HepG2 (cell line): ENCODE data around the gene ACVR1B. TPM values are rescaled to one million over a fixed set of nuclear protein-coding genes. Genes with fewer than 3 reads are reported as not detected.

ENCODE experiments used
- ATAC-seq: fragments of 200-7000 bp; cut with Tn5 transposase; 3 replicates; pipeline ENCODE4 v1.9.1; 2020; ENCODE audit warnings: mild to moderate bottlenecking, moderate library complexity
- BruUV-seq: library from RNA; stranded (reverse); fragments of 400-500 nt; replicated peaks from 2 replicates; lab custom pipeline; 2021; lab: Mats Ljungman, UMichigan
- CTCF ChIA-PET: fragments of 300-600 bp; formaldehyde crosslinking; extraction: SDS; loops from one replicate; lab custom pipeline; 2021; ENCODE audit warnings: low total read pairs, inconsistent platforms, low intra/inter-chr PET ratio; lab: Yijun Ruan, JAX
- POLR2A ChIA-PET: fragments of 350-600 bp; sonication (Branson Sonifier 250); formaldehyde crosslinking; loops from one replicate; lab custom pipeline; 2020; ENCODE audit warnings: antibody characterized with exemption, inconsistent platforms; lab: Yijun Ruan, JAX
- DNase-seq: peaks from one replicate; pipeline ENCODE4 v3.0.0-alpha.2; 2015; ENCODE audit warnings: low spot score
- FAIRE-seq: peaks from 3 replicates; lab custom pipeline; 2011; peaks lifted over from hg19 to GRCh38; lab: Jason Lieb, UNC
- H2AFZ ChIP-seq: one replicate; pipeline ENCODE4 v1.6.1; 2011; ENCODE audit warnings: low read length, inconsistent platforms
- H3K27ac ChIP-seq: fragments of 300-600 bp; 3 replicates; pipeline ENCODE4 v1.8.0; 2011; ENCODE audit warnings: mixed run types, mild to moderate bottlenecking, mixed read lengths, low read length, inconsistent platforms; ENCODE audit not compliant: insufficient read depth; ENCODE audit errors: extremely low read length
- H3K27me3 ChIP-seq, 2 experiments: fragments of 200-600 bp in 1 of 2; 2 replicates in 1 of 2; 3 replicates in 1 of 2; pipeline versions ENCODE4 v1.6.0 to v1.8.0; 2011; ENCODE audit warnings: low read length in 2 of 2, mild to moderate bottlenecking in 2 of 2, moderate library complexity in 2 of 2, inconsistent platforms in 1 of 2; ENCODE audit not compliant: insufficient read depth in 2 of 2, control insufficient read depth in 1 of 2
- H3K36me3 ChIP-seq, 2 experiments: fragments of 200-600 bp in 1 of 2; replicated peaks in 1 of 2; 2 replicates in 1 of 2; 3 replicates in 1 of 2; pipeline versions ENCODE4 v1.5.1 to v1.8.0; 2011; ENCODE audit warnings: low read length in 2 of 2, inconsistent platforms in 1 of 2; ENCODE audit not compliant: insufficient read depth in 2 of 2, control insufficient read depth in 1 of 2
- H3K4me1 ChIP-seq: 2 replicates; pipeline ENCODE4 v1.5.1; 2012; ENCODE audit warnings: low read length, inconsistent platforms; ENCODE audit not compliant: insufficient read depth
- H3K4me2 ChIP-seq: 2 replicates; pipeline ENCODE4 v1.6.0; 2011; ENCODE audit warnings: low read depth, low read length, inconsistent platforms
- H3K4me3 ChIP-seq, 3 experiments: fragments of 200-600 bp in 1 of 3; sonication (generic), shearing (Covaris generic) in 1 of 3; replicated peaks in 1 of 3; 2 replicates each; pipeline ENCODE4 v1.5.1; 2011 to 2016; ENCODE audit warnings: low read length in 3 of 3, inconsistent platforms in 2 of 3, low read depth in 2 of 3, mild to moderate bottlenecking in 2 of 3, control low read depth in 1 of 3, mixed read lengths in 1 of 3; ENCODE audit not compliant: insufficient read depth in 1 of 3
- H3K79me2 ChIP-seq: one replicate; pipeline ENCODE4 v1.6.1; 2011; ENCODE audit warnings: low read length, inconsistent platforms; ENCODE audit not compliant: insufficient read depth
- H3K9ac ChIP-seq: 2 replicates; pipeline ENCODE4 v1.6.0; 2011; ENCODE audit warnings: mild to moderate bottlenecking, low read depth, low read length, inconsistent platforms; ENCODE audit not compliant: insufficient read depth
- H3K9me3 ChIP-seq: 2 replicates; pipeline ENCODE4 v1.5.1; 2012; ENCODE audit warnings: mild to moderate bottlenecking, low read length
- H4K20me1 ChIP-seq: 2 replicates; pipeline ENCODE4 v1.6.0; 2011; ENCODE audit warnings: inconsistent platforms, mild to moderate bottlenecking, low read length, moderate library complexity; ENCODE audit not compliant: insufficient read depth
- ARNTL ChIP-seq: sonication (generic); formaldehyde crosslinking; IDR thresholded peaks from 2 replicates; pipeline ENCODE4 v1.4.0; 2020; ENCODE audit warnings: mild to moderate bottlenecking, missing genetic modification reagents
- HOXA3 ChIP-seq: sonication (generic); formaldehyde crosslinking; IDR thresholded peaks from 2 replicates; pipeline ENCODE4 v1.5.0; 2020; ENCODE audit warnings: missing genetic modification reagents
- KAT8 ChIP-seq: IDR thresholded peaks from 2 replicates; pipeline ENCODE4 v1.6.1; 2016; ENCODE audit warnings: missing genetic modification reagents, missing compliant biosample characterization
- KDM5B ChIP-seq: sonication (generic); formaldehyde crosslinking; IDR thresholded peaks from 2 replicates; pipeline ENCODE4 v1.4.0; 2020; ENCODE audit warnings: missing genetic modification reagents, mild to moderate bottlenecking, borderline replicate concordance
- MIER3 ChIP-seq: IDR thresholded peaks from 2 replicates; pipeline ENCODE4 v1.6.1; 2016; ENCODE audit warnings: missing compliant biosample characterization, borderline replicate concordance
- NR2F1 ChIP-seq, 2 experiments: fragments of 450-650 bp in 1 of 2; formaldehyde crosslinking in 1 of 2; IDR thresholded peaks; 2 replicates each; pipeline versions ENCODE4 v1.5.0 to v1.6.1; 2016 to 2020; ENCODE audit warnings: mild to moderate bottlenecking in 1 of 2, missing compliant biosample characterization in 1 of 2, missing genetic modification reagents in 1 of 2, moderate library complexity in 1 of 2
- RNF2 ChIP-seq: fragments of 450-650 bp; conservative IDR thresholded peaks from 2 replicates; pipeline ENCODE4 v1.6.1; 2016; ENCODE audit warnings: low read depth
- SP2 ChIP-seq: sonication (generic); formaldehyde crosslinking; IDR thresholded peaks from 2 replicates; pipeline ENCODE4 v1.5.1; 2020; ENCODE audit warnings: mild to moderate bottlenecking, missing genetic modification reagents
- SRY ChIP-seq: sonication (generic); formaldehyde crosslinking; IDR thresholded peaks from 2 replicates; pipeline ENCODE4 v1.8.0; 2022; ENCODE audit warnings: mild to moderate bottlenecking, missing genetic modification reagents
- TAF1 ChIP-seq: sonication (generic); formaldehyde crosslinking; IDR thresholded peaks from 2 replicates; pipeline ENCODE4 v1.4.0; 2020; ENCODE audit warnings: missing genetic modification reagents
- ZNF224 ChIP-seq: sonication (generic); formaldehyde crosslinking; IDR thresholded peaks from 2 replicates; pipeline ENCODE4 v1.5.0; 2020; ENCODE audit warnings: mild to moderate bottlenecking, missing genetic modification reagents
- ZNF331 ChIP-seq: sonication (generic); formaldehyde crosslinking; IDR thresholded peaks from 2 replicates; pipeline ENCODE4 v1.4.0; 2020; ENCODE audit warnings: missing genetic modification reagents
- ZNF567 ChIP-seq: sonication (generic); formaldehyde crosslinking; IDR thresholded peaks from 2 replicates; pipeline ENCODE4 v1.8.1; 2023; ENCODE audit warnings: mild to moderate bottlenecking, missing genetic modification reagents, borderline replicate concordance
- WGBS: methylation state at CpG from one replicate; pipeline ENCODE4 v1.1.6; 2017; ENCODE audit warnings: low lambda C conversion rate; 5-methylcytosine and 5-hydroxymethylcytosine counted together
- in situ Hi-C: cut with HindIII; loops from 2 replicates; pipeline ENCODE4 v1.10.0; 2017; ENCODE audit warnings: low pct_unique_long_range_greater_than_20kb; ENCODE audit not compliant: extremely low pct_ligation_motif_present
- intact Hi-C: fragments of 100-400 bp; cut with micrococcal nuclease; formaldehyde crosslinking; loops from one replicate; pipeline ENCODE4 v1.10.0; 2022; ENCODE audit not compliant: unreplicated experiment
- polyA plus RNA-seq, 8 experiments: library from polyadenylated mRNA; depleted of rRNA in 3 of 8; stranded (reverse) in 7 of 8; unstranded in 1 of 8; fragments of >200 nt; fragmentation: Illumina TruSeq in 4 of 8; extraction: Trizol in 4 of 8; gene quantifications; 2 replicates each; pipeline versions ENCODE4 v1.2.1 to v1.2.3, GENCODE V29; 2011 to 2016; ENCODE audit warnings: low read depth in 4 of 8, missing spikeins in 1 of 8, mixed read lengths in 1 of 8; ENCODE audit not compliant: insufficient read depth in 1 of 8
- total RNA-seq, 5 experiments: library from RNA; depleted of rRNA; stranded (reverse); fragments of >200 nt; fragmentation: Illumina TruSeq; extraction: Trizol; gene quantifications; 2 replicates each; pipeline ENCODE4 v1.2.3, GENCODE V29; 2016; ENCODE audit warnings: low read depth in 1 of 5
- TF ChIP-seq, protein P1 (sequence below): sonication (generic); formaldehyde crosslinking; IDR thresholded peaks from 2 replicates; pipeline ENCODE4 v1.4.0; 2020; ENCODE audit warnings: mild to moderate bottlenecking, missing genetic modification reagents
- TF ChIP-seq, protein P2 (sequence below): sonication (generic); formaldehyde crosslinking; IDR thresholded peaks from 2 replicates; pipeline ENCODE4 v1.5.0; 2020; ENCODE audit warnings: missing genetic modification reagents
- TF ChIP-seq, protein P3 (sequence below): IDR thresholded peaks from 2 replicates; pipeline ENCODE4 v1.6.1; 2012; ENCODE audit warnings: inconsistent platforms
- TF ChIP-seq, protein P4 (sequence below): sonication (generic); formaldehyde crosslinking; IDR thresholded peaks from 2 replicates; pipeline ENCODE4 v1.8.1; 2023; ENCODE audit warnings: missing genetic modification reagents, mild to moderate bottlenecking, borderline replicate concordance

ACVR1B gene
- total and polyA plus RNA-seq, 2 of the 13 experiments (the other 11 are each of a cell fraction or from before 2014, with no cell fraction given), result 8.9 to 12.1 TPM

DNA sequence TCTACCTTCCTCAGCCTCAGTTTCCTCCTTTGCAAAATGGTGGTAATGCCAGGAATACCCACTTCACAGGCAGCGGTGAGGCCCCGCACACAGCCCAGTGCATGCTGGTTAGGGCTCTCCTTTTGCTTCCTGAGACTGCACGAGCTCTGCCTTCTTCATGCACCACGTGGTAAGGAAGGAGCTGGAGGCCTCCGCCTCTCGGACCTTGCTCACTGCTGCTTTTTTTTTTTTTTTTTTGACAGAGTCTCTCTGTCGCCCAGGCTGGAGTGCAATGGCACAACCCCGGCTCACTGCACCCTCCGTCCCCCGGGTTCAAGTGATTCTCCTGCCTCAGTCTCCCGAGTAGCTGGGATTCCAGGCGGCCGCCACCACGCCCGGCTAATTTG is 73.3 kb downstream of the ACVR1B start:
- Histone ChIP-seq H4K20me1 (no peaks in the 10 kb centered on the region), H2AFZ (no peak overlapping the region), H3K4me3 (peak overlapping the region; percentile 15 to 85 (median 57); a peak in 5 of 6 replicates), H3K9me3 (no peaks in the 10 kb centered on the region), H3K27ac (peak overlapping the region; percentile 67), H3K79me2 (no peaks in the 10 kb centered on the region), H3K9ac (peak overlapping the region; percentile 61), H3K4me2 (peak overlapping the region; percentile 93), H3K36me3 (no peaks in the 10 kb centered on the region), H3K27me3 (peaks cover 0 to 1% of the 10 kb centered on the region in 2 experiments; a peak in 2 of 5 replicates), H3K4me1 (peaks cover 44% of the 10 kb centered on the region)
- intact Hi-C loops, result loop anchor here (1.0 kb wide), 3 partner anchors 44 to 97 kb away; partner anchors contain the start of gene ATG101
- DNase-seq, result peak; percentile 44
- WGBS, result 15% methylated on average over 15 of the region's 15 CpGs
- in situ Hi-C loops, result loop anchor here (5.0 kb wide), 2 partner anchors 57 to 97 kb away; no protein-coding TSS in a partner anchor
- ChIA-PET CTCF (interaction anchor here (1.5 to 8.0 kb wide), 6 partner anchors 22 to 96 kb away, joined by 3 to 99 read pairs (median 46); partner anchors contain the start of gene ATG101), POLR2A (interaction anchor here (0.6 to 2.5 kb wide), 13 partner anchors 14 to 1498 kb away, joined by 3 to 19 read pairs (median 5); partner anchors contain the start of genes ATG101 and NR4A1)
- peak; percentile 59 for FAIRE-seq
- BruUV-seq, result no TSS peak
- no peak for ATAC-seq
- 0 out of 2 replicates have a peak, but pooled peaks have one; percentile 36 for TF ChIP-seq SRY (CRISPR knock-in tag)
- TF ChIP-seq KAT8 (CRISPR knock-in tag), result no peak
- TF ChIP-seq, protein P1, sequence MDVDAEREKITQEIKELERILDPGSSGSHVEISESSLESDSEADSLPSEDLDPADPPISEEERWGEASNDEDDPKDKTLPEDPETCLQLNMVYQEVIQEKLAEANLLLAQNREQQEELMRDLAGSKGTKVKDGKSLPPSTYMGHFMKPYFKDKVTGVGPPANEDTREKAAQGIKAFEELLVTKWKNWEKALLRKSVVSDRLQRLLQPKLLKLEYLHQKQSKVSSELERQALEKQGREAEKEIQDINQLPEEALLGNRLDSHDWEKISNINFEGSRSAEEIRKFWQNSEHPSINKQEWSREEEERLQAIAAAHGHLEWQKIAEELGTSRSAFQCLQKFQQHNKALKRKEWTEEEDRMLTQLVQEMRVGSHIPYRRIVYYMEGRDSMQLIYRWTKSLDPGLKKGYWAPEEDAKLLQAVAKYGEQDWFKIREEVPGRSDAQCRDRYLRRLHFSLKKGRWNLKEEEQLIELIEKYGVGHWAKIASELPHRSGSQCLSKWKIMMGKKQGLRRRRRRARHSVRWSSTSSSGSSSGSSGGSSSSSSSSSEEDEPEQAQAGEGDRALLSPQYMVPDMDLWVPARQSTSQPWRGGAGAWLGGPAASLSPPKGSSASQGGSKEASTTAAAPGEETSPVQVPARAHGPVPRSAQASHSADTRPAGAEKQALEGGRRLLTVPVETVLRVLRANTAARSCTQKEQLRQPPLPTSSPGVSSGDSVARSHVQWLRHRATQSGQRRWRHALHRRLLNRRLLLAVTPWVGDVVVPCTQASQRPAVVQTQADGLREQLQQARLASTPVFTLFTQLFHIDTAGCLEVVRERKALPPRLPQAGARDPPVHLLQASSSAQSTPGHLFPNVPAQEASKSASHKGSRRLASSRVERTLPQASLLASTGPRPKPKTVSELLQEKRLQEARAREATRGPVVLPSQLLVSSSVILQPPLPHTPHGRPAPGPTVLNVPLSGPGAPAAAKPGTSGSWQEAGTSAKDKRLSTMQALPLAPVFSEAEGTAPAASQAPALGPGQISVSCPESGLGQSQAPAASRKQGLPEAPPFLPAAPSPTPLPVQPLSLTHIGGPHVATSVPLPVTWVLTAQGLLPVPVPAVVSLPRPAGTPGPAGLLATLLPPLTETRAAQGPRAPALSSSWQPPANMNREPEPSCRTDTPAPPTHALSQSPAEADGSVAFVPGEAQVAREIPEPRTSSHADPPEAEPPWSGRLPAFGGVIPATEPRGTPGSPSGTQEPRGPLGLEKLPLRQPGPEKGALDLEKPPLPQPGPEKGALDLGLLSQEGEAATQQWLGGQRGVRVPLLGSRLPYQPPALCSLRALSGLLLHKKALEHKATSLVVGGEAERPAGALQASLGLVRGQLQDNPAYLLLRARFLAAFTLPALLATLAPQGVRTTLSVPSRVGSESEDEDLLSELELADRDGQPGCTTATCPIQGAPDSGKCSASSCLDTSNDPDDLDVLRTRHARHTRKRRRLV (CRISPR knock-in tag), result no peak
- TF ChIP-seq ARNTL (CRISPR knock-in tag), result 0 out of 2 replicates have a peak, but pooled peaks have one; percentile 25
- no peak for TF ChIP-seq NR2F1 (CRISPR knock-in tag; IDR thresholded peaks at IDR 0.05)
- peak; percentile 22; the same call in 1 of the 2 replicates for TF ChIP-seq KDM5B
- TF ChIP-seq SP2 (CRISPR knock-in tag), result no peak
- TF ChIP-seq, protein P2, sequence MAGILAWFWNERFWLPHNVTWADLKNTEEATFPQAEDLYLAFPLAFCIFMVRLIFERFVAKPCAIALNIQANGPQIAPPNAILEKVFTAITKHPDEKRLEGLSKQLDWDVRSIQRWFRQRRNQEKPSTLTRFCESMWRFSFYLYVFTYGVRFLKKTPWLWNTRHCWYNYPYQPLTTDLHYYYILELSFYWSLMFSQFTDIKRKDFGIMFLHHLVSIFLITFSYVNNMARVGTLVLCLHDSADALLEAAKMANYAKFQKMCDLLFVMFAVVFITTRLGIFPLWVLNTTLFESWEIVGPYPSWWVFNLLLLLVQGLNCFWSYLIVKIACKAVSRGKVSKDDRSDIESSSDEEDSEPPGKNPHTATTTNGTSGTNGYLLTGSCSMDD (CRISPR knock-in tag), result no peak
- TF ChIP-seq, protein P3, sequence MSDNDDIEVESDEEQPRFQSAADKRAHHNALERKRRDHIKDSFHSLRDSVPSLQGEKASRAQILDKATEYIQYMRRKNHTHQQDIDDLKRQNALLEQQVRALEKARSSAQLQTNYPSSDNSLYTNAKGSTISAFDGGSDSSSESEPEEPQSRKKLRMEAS, result peak; percentile 86
- no peak for TF ChIP-seq ZNF567
- TF ChIP-seq RNF2, result no peak
- no peak for TF ChIP-seq ZNF331 (CRISPR knock-in tag)
- TF ChIP-seq TAF1 (CRISPR knock-in tag), result no peak
- TF ChIP-seq HOXA3 (CRISPR knock-in tag), result peak; percentile 55
- TF ChIP-seq, protein P4, sequence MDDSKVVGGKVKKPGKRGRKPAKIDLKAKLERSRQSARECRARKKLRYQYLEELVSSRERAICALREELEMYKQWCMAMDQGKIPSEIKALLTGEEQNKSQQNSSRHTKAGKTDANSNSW, result no peak
- TF ChIP-seq MIER3, result no peak
- TF ChIP-seq ZNF224 (CRISPR knock-in tag), result 0 out of 2 replicates have a peak, but pooled peaks have one; percentile 22
